GM12878 (cell line): Measurements from ENCODE around the gene NRXN3.

Source experiments
- ELK1 ChIP-seq: IDR thresholded peaks from 2 replicates; pipeline ENCODE4 v1.6.1; 2012; ENCODE audit warnings: low read depth, low read length, improper control_type of control experiment
- TCF7 ChIP-seq: IDR thresholded peaks from 2 replicates; pipeline ENCODE4 v1.6.1; 2014; ENCODE audit warnings: antibody characterized with exemption, borderline replicate concordance

DNA sequence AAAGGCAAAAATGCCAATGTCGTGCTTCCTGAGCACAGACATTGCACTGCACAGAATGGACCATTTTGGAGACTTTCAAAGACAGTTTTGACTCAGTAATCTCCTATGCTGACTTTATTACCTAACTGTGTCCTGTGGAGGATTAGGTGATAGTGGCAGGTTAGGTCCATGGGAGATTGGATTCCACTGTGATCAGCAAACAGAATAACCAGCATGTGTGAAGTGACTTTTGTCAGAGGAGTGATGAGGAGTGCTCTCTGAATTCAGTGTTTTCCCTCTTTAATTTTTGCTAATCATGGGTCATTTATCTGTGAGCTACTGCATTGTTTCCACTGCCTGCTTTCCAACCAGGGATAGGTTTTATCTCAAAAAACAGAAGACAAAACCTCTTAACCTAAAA is 1378.7 kb downstream of the NRXN3 start:
- TF ChIP-seq TCF7 (no peak), ELK1 (no peak)
